Measurements from ENCODE around the gene RILPL1.
A peak's percentile ranks its signal among the peaks of the same experiment; 100 is the strongest.

RILPL1 gene

GRCh38 chr12:123442774-123443173 is 90.7 kb downstream of the RILPL1 start:
- Histone ChIP-seq H3K9ac (ENCODE audit: low read length) (no peak overlapping the region), H3K4me1 (ENCODE audit: control insufficient read depth in 1 of 2, insufficient read depth in 2 of 2, low read length in 2 of 2) (peaks cover 5% of the 10 kb centered on the region in 2 experiments), H3K27ac (ENCODE audit: low read depth, low read length) (no peak overlapping the region), H4K12ac (ENCODE audit: low read depth, low read length) (no peak overlapping the region), H3K4ac (ENCODE audit: low read depth, low read length) (no peak overlapping the region), H3K4me2 (ENCODE audit: low read length) (no peak overlapping the region), H3K23ac (ENCODE audit: low read length) (no peak overlapping the region), H4K8ac (ENCODE audit: low read depth, low read length) (no peak overlapping the region), H4K91ac (ENCODE audit: low read depth, low read length) (no peak overlapping the region), H3K4me3 (ENCODE audit: low read depth, low read length) (no peak overlapping the region), H2BK120ac (ENCODE audit: insufficient read depth, low read length, poor library complexity) (no peak overlapping the region), H3K14ac (ENCODE audit: low read length) (no peak overlapping the region), H2AK5ac (ENCODE audit: low read length) (no peak overlapping the region), H3K27me3 (ENCODE audit: insufficient read depth, low read length) (no peaks in the 10 kb centered on the region), H3K18ac (ENCODE audit: low read length) (no peak overlapping the region), H2BK5ac (ENCODE audit: low read depth, low read length, poor library complexity) (no peak overlapping the region), H3K79me2 (ENCODE audit: control insufficient read depth, insufficient read depth, low read length, poor library complexity) (peaks cover 2% of the 10 kb centered on the region), H2BK12ac (ENCODE audit: low read length) (no peak overlapping the region), H2AFZ (ENCODE audit: insufficient read depth, low read length, poor library complexity) (no peak overlapping the region), H3K36me3 (ENCODE audit: control insufficient read depth in 1 of 2, insufficient read depth in 2 of 2, low read length in 2 of 2) (no peaks in the 10 kb centered on the region), H3K79me1 (ENCODE audit: low read length) (peaks cover 2% of the 10 kb centered on the region), H3K9me3 (ENCODE audit: insufficient read depth, low read depth, low read length) (no peaks in the 10 kb centered on the region)
- no CpG with 5 or more reads among the region's 4 CpGs for WGBS (ENCODE audit: extremely low coverage, insufficient coverage, insufficient read length)
- DNase-seq, result no peak

- no peak overlapping the region for H4K91ac ChIP-seq (ENCODE audit: low read depth, low read length)
- no peak overlapping the region for H2BK12ac ChIP-seq (ENCODE audit: low read length)
- peaks cover 8 to 10% of the 10 kb centered on the region in 2 experiments for H3K4me1 ChIP-seq (ENCODE audit: control insufficient read depth in 1 of 2, insufficient read depth in 2 of 2, low read length in 2 of 2)
These were observed 91.9 kb downstream of the RILPL1 start for GRCh38 chr12:123441523-123442164.

GRCh38 chr12:123436017-123436964 is 97.2 kb downstream of the RILPL1 start, which contains the start of gene RILPL2:
TSS of gene RILPL2 (minus strand) at chr12:123436684. CDS start at chr12:123436420, 264 bp downstream.
- Histone ChIP-seq H3K79me2 (ENCODE audit: control insufficient read depth, insufficient read depth, low read length, poor library complexity) (no peaks in the 10 kb centered on the region), H3K9me3 (ENCODE audit: insufficient read depth, low read depth, low read length) (no peaks in the 10 kb centered on the region), H3K18ac (ENCODE audit: low read length) (peak within 1 kb of the TSS; percentile 44), H3K27ac (ENCODE audit: low read depth, low read length) (no peak within 1 kb of the TSS), H3K4me1 (ENCODE audit: control insufficient read depth in 1 of 2, insufficient read depth in 2 of 2, low read length in 2 of 2) (peaks cover 7% of the 10 kb centered on the region in 2 experiments), H2BK12ac (ENCODE audit: low read length) (no peak within 1 kb of the TSS), H3K4me2 (ENCODE audit: low read length) (peak within 1 kb of the TSS; percentile 83), H3K79me1 (ENCODE audit: low read length) (peaks cover 3% of the 10 kb centered on the region), H3K14ac (ENCODE audit: low read length) (no peak within 1 kb of the TSS), H4K12ac (ENCODE audit: low read depth, low read length) (no peak within 1 kb of the TSS), H3K23ac (ENCODE audit: low read length) (no peak within 1 kb of the TSS), H4K8ac (ENCODE audit: low read depth, low read length) (peak within 1 kb of the TSS; percentile 64), H3K4ac (ENCODE audit: low read depth, low read length) (no peak within 1 kb of the TSS), H4K91ac (ENCODE audit: low read depth, low read length) (no peak within 1 kb of the TSS), H2BK120ac (ENCODE audit: insufficient read depth, low read length, poor library complexity) (no peak within 1 kb of the TSS), H2BK5ac (ENCODE audit: low read depth, low read length, poor library complexity) (no peak within 1 kb of the TSS), H3K36me3 (ENCODE audit: control insufficient read depth in 1 of 2, insufficient read depth in 2 of 2, low read length in 2 of 2) (no peaks in the 10 kb centered on the region), H3K9ac (ENCODE audit: low read length) (no peak within 1 kb of the TSS), H3K4me3 (ENCODE audit: low read depth, low read length) (peak within 1 kb of the TSS; percentile 82), H3K27me3 (ENCODE audit: insufficient read depth, low read length) (no peaks in the 10 kb centered on the region), H2AK5ac (ENCODE audit: low read length) (no peak within 1 kb of the TSS), H2AFZ (ENCODE audit: insufficient read depth, low read length, poor library complexity) (peak within 1 kb of the TSS; percentile 92)
- peak; percentile 87 to 92 for DNase-seq
- no CpG with 5 or more reads among the region's 69 CpGs for WGBS (ENCODE audit: extremely low coverage, insufficient coverage, insufficient read length)

More at GRCh38 chr12:123441523-123442164, 91.9 kb downstream of the RILPL1 start:
- no peaks in the 10 kb centered on the region for H3K9me3 ChIP-seq (ENCODE audit: insufficient read depth, low read depth, low read length)
- H3K27ac ChIP-seq (ENCODE audit: low read depth, low read length), result no peak overlapping the region
- H3K27me3 ChIP-seq (ENCODE audit: insufficient read depth, low read length), result no peaks in the 10 kb centered on the region
- no peak overlapping the region for H4K8ac ChIP-seq (ENCODE audit: low read depth, low read length)
- H3K4me2 ChIP-seq (ENCODE audit: low read length), result no peak overlapping the region
- H2AFZ ChIP-seq (ENCODE audit: insufficient read depth, low read length, poor library complexity), result no peak overlapping the region
- no peak overlapping the region for H3K23ac ChIP-seq (ENCODE audit: low read length)
- H3K18ac ChIP-seq (ENCODE audit: low read length), result no peak overlapping the region
- no peak overlapping the region for H2BK120ac ChIP-seq (ENCODE audit: insufficient read depth, low read length, poor library complexity)
- no peaks in the 10 kb centered on the region for H3K36me3 ChIP-seq (ENCODE audit: control insufficient read depth in 1 of 2, insufficient read depth in 2 of 2, low read length in 2 of 2)
- H3K79me2 ChIP-seq (ENCODE audit: control insufficient read depth, insufficient read depth, low read length, poor library complexity), result peaks cover 2% of the 10 kb centered on the region
- H2AK5ac ChIP-seq (ENCODE audit: low read length), result no peak overlapping the region
- H3K4ac ChIP-seq (ENCODE audit: low read depth, low read length), result no peak overlapping the region
- no peak for DNase-seq
- no peak overlapping the region for H3K4me3 ChIP-seq (ENCODE audit: low read depth, low read length)
- no CpG with 5 or more reads among the region's 13 CpGs for WGBS (ENCODE audit: extremely low coverage, insufficient coverage, insufficient read length)
- H3K79me1 ChIP-seq (ENCODE audit: low read length), result peaks cover 2% of the 10 kb centered on the region
- H4K12ac ChIP-seq (ENCODE audit: low read depth, low read length), result no peak overlapping the region
- no peak overlapping the region for H3K14ac ChIP-seq (ENCODE audit: low read length)
- no peak overlapping the region for H3K9ac ChIP-seq (ENCODE audit: low read length)
- no peak overlapping the region for H2BK5ac ChIP-seq (ENCODE audit: low read depth, low read length, poor library complexity)

GRCh38 chr12:123435636-123436016 is 97.9 kb downstream of the RILPL1 start:
- H3K79me2 ChIP-seq (ENCODE audit: control insufficient read depth, insufficient read depth, low read length, poor library complexity), result no peaks in the 10 kb centered on the region
- WGBS (ENCODE audit: extremely low coverage, insufficient coverage, insufficient read length), result no CpG with 5 or more reads among the region's 5 CpGs
- H3K27ac ChIP-seq (ENCODE audit: low read depth, low read length), result no peak overlapping the region
- H3K27me3 ChIP-seq (ENCODE audit: insufficient read depth, low read length), result no peaks in the 10 kb centered on the region
- H3K9ac ChIP-seq (ENCODE audit: low read length), result no peak overlapping the region
- H3K4me2 ChIP-seq (ENCODE audit: low read length), result peak overlapping the region; percentile 83
- no peak overlapping the region for H3K14ac ChIP-seq (ENCODE audit: low read length)
- peaks cover 7% of the 10 kb centered on the region in 2 experiments for H3K4me1 ChIP-seq (ENCODE audit: control insufficient read depth in 1 of 2, insufficient read depth in 2 of 2, low read length in 2 of 2)
- H4K12ac ChIP-seq (ENCODE audit: low read depth, low read length), result no peak overlapping the region
- no peak overlapping the region for H2BK5ac ChIP-seq (ENCODE audit: low read depth, low read length, poor library complexity)
- H3K18ac ChIP-seq (ENCODE audit: low read length), result no peak overlapping the region
- no peak overlapping the region for H4K91ac ChIP-seq (ENCODE audit: low read depth, low read length)
- no peak overlapping the region for H2BK12ac ChIP-seq (ENCODE audit: low read length)
- DNase-seq, result no peak
- H2AK5ac ChIP-seq (ENCODE audit: low read length), result no peak overlapping the region
- H3K36me3 ChIP-seq (ENCODE audit: control insufficient read depth in 1 of 2, insufficient read depth in 2 of 2, low read length in 2 of 2), result no peaks in the 10 kb centered on the region
- H2AFZ ChIP-seq (ENCODE audit: insufficient read depth, low read length, poor library complexity), result no peak overlapping the region
- no peak overlapping the region for H3K23ac ChIP-seq (ENCODE audit: low read length)
- H4K8ac ChIP-seq (ENCODE audit: low read depth, low read length), result no peak overlapping the region
- no peak overlapping the region for H3K4me3 ChIP-seq (ENCODE audit: low read depth, low read length)
- peaks cover 3% of the 10 kb centered on the region for H3K79me1 ChIP-seq (ENCODE audit: low read length)
- no peak overlapping the region for H2BK120ac ChIP-seq (ENCODE audit: insufficient read depth, low read length, poor library complexity)
- no peaks in the 10 kb centered on the region for H3K9me3 ChIP-seq (ENCODE audit: insufficient read depth, low read depth, low read length)
- H3K4ac ChIP-seq (ENCODE audit: low read depth, low read length), result no peak overlapping the region

Data from trophoblast cell (in vitro differentiated cells and primary cell).